ACHN (cell line): Measurements from ENCODE around the gene ENPEP.
"Not testable (repeated sequence)": the region's sequence is repeated elsewhere in the genome, so short reads cannot be mapped to it uniquely, and the experiment has no call there.

Experiments used
- DNase-seq: peaks from one replicate; pipeline ENCODE4 v3.0.0-alpha.2; 2015
- in situ Hi-C: cut with HindIII; loops from 2 replicates; pipeline ENCODE4 v1.10.0; 2017; ENCODE audit warnings: low sequenced_read_pairs, low pct_ligation_motif_present, low pct_unique_long_range_greater_than_20kb

The ENPEP gene

GRCh38 chr4:110475881-110476818 lies at the start of gene ENPEP:
Gene ENPEP (plus strand): TSS chr4:110476155. CDS start chr4:110476415, 260 bp downstream.
- peak; percentile 67 for DNase-seq
- in situ Hi-C loops: no loop called here

- DNase-seq, in situ Hi-C loops: not testable (repeated sequence)
These were observed 44.1 kb upstream of the ENPEP start for GRCh38 chr4:110431805-110432204.

GRCh38 chr4:110437292-110437691 lies 38.7 kb upstream of the ENPEP start:
- in situ Hi-C loops, DNase-seq: not testable (repeated sequence)

GRCh38 chr4:110439209-110439608 lies 36.7 kb upstream of the ENPEP start:
- DNase-seq, in situ Hi-C loops: not testable (repeated sequence)

GRCh38 chr4:110442309-110442708 lies 33.6 kb upstream of the ENPEP start:
- in situ Hi-C loops: no loop called here
- no peak for DNase-seq

- DNase-seq: no peak
- in situ Hi-C loops: no loop called here
These were observed 33.2 kb upstream of the ENPEP start for GRCh38 chr4:110442788-110443187.

GRCh38 chr4:110449947-110450346 lies 26.0 kb upstream of the ENPEP start:
- in situ Hi-C loops: no loop called here
- DNase-seq: no peak

GRCh38 chr4:110452546-110452945 lies 23.4 kb upstream of the ENPEP start:
- no peak for DNase-seq
- in situ Hi-C loops: no loop called here

- in situ Hi-C loops: no loop called here
- no peak for DNase-seq
These were observed 21.5 kb upstream of the ENPEP start for GRCh38 chr4:110454441-110454840.

GRCh38 chr4:110458494-110459266 lies 17.3 kb upstream of the ENPEP start:
- in situ Hi-C loops: no loop called here
- DNase-seq: no peak

- no peak for DNase-seq
- in situ Hi-C loops: no loop called here
These were observed 15.7 kb upstream of the ENPEP start for GRCh38 chr4:110460074-110460746.

GRCh38 chr4:110467400-110467799 lies 8.6 kb upstream of the ENPEP start:
- in situ Hi-C loops: no loop called here
- no peak for DNase-seq

GRCh38 chr4:110472583-110473329 lies 3.2 kb upstream of the ENPEP start:
- in situ Hi-C loops: no loop called here
- DNase-seq: no peak

GRCh38 chr4:110474481-110474880 lies 1.5 kb upstream of the ENPEP start:
- no peak for DNase-seq
- in situ Hi-C loops: no loop called here

GRCh38 chr4:110475080-110475479 lies 875 bp upstream of the ENPEP start:
- DNase-seq, in situ Hi-C loops: not testable (repeated sequence)

- in situ Hi-C loops: no loop called here
- no peak for DNase-seq
These were observed 1.9 kb downstream of the ENPEP start for GRCh38 chr4:110477836-110478235.

- peak; percentile 63 for DNase-seq
- in situ Hi-C loops: no loop called here
These were observed 4.1 kb downstream of the ENPEP start for GRCh38 chr4:110480031-110480549.

- no peak for DNase-seq
- in situ Hi-C loops: no loop called here
These were observed 4.9 kb downstream of the ENPEP start for GRCh38 chr4:110480746-110481271.
